SK-N-MC (cell line): ENCODE data around the gene DCLRE1B.

Source experiments
- EZH2 ChIP-seq: fragments of 200-600 bp; sonication (generic); IDR thresholded peaks from one replicate; pipeline ENCODE4 v1.6.1; 2017; ENCODE audit warnings: antibody characterized with exemption
- FOXP2 ChIP-seq: optimal IDR thresholded peaks from 2 replicates; pipeline ENCODE3; 2011; ENCODE audit warnings: mild to moderate bottlenecking, moderate library complexity; ENCODE audit not compliant: insufficient read depth; ENCODE audit errors: extremely low read length, control extremely low read depth
- POLR2AphosphoS5 ChIP-seq: IDR thresholded peaks from 2 replicates; pipeline ENCODE4 v1.6.1; 2012; ENCODE audit warnings: mild to moderate bottlenecking, low read depth, low read length, borderline replicate concordance

DNA sequence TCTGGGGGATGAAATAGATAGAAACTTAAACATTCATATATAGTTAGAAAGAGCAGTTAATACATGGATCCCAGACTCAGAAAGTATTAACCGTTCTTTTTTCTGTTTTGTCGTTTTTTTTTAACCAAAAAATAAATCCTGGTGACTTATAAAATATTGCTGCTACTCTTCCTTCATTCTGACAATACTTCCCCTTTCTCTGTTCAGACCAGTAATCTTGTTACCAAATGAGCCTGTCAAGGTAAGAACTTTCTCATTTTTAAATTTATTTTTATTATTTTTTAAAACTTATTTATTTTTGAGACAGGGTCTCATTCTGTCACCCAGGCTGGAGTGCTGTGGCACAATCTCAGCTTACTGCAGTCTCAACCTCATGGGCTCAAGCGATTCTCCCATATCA lies 47.4 kb upstream of the DCLRE1B start:
- TF ChIP-seq EZH2 (no peak), POLR2AphosphoS5 (no peak), FOXP2 (no peak)
